ENCODE data around the gene SLC4A1AP. TPM values are rescaled to one million over a fixed set of nuclear protein-coding genes. Genes with fewer than 3 reads are reported as not detected.
A peak's percentile ranks its signal among the peaks of the same experiment; 100 is the strongest.

Gene SLC4A1AP
- total RNA-seq, 1 experiment from 2014 or later = 17.4 TPM

DNA sequence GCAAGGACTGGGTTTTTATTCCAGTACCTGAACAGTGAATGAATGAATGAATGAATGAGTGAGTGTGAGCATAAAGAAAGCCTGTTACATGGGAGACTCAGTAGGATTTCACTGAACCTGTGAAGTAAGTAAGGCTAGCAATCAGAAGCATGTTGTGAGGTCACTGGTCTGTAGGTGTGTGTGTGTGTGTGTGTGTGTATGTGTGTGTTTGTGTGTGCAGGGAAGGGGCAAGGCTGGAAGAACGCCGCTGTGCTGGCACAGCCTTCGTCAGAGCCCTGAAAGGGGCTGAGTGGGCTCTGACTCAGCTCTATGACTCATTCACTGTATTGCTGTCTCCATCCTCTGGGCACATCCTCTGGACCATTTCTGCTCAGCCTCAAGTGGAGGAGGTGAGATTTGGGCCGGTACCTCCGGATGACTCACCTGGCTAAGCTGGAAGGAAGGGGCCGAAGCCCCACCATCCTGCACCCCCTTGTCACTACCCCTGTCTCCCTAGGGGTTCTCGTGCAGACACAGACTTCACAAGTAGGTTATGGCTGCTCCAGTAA, 56.4 kb downstream of the SLC4A1AP start:
- DNase-seq (ENCODE audit: low spot score) = peak; percentile 89

DNA sequence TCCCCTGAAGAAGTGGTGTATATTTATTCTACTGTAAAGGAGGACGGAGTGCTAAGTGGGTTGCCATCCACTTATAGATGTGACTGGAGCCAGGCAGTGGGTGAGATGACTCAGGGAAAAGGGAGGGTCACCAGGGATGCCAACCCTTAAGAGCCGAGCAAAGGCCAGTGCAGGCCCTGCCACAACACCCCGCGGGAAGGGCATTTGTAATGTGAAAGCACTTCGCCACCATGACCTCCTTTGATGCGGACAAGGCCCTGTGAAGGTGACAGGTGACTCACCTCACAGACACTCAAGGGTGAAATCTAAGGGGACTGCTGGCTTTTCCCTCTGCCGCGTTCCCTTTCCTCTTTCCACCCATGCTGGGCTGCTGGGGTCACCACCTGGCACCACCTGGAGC, 57.6 kb downstream of the SLC4A1AP start:
- peak; percentile 29 for DNase-seq (ENCODE audit: low spot score)

DNA sequence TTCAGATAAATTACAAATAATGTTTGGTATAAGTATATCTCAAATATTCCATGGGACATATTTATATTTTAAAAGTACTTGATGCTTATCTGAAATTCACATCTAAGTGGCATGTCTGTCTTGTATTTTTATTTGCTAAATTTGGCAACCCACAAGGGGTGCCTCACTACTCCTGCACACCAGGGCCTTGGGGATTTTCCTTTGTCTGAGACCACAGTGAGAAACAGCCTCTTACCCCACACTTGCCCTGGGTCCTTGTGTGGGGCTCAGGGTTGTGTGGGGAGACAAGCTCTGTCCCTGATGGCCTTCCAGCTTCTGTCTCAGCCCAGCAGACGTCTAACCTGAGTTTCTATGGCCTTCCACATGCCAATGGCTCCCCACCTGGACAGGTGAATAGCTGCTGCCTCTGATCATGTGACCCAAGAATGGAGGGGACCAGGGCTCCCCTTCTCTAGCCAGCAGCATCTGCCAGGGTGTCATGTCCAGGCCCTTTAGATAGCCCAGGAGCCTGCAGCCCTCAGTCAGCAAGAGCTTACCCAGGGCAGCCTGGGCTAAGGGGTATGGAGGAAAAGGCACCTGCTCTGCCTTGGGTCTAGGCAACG, 58.3 kb downstream of the SLC4A1AP start:
- DNase-seq (ENCODE audit: low spot score) = no peak

DNA sequence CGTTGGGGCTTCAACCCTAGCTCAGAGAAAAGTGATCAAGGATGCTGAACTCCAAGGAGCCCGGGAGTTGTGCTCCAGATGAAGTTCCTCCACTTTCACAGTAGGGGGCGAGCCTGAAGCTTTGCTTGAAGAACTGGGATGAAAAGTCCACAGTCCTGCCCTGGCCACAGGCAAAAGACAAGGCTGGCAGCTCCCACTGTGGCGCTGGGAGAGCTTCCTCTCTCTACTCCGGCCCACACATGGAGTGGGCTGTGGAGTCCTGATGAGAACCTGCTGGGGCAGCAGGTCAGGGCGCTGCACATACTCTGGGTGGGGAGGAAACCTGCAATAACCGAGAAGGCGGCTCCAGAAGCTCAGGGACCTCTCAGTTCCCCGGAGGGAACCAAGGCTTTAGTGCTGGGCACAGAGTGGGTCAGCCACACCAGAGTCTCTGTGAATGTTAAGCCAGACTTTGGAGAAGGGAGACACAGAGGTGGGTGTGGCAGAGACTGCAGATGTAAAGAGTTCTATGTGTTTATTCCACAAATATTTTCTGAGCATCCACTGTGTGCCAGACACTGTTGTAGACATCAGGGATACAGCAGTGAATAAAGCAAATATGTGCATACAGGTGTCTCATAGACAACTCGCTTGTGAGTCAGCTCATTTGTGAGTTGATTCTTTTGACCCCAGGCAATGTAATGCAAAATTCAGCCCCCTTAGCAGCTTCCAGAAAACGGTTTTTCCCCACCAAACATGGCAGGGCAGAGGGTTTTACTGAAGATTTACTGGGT, 59.9 kb downstream of the SLC4A1AP start:
- peak; percentile 50 for DNase-seq (ENCODE audit: low spot score)

DNA sequence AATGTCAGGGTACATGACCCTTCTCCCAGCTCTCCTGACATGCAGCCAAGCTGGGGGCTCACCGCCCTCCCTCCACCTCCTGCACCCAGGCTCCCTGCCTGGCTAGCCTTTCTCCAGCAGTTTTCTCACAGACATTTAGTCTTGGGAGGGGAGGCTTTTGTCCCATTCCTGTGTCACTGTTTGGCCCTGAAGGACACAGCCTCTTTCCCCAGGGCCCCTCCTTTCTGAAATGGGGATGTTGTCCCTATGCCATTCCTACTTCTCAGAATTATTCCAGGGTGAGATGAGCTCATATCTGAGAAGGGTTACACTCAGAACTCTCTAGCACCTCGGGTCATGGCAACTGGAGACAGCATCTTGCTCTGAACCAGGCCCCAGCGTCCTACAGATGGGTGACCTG, 60.5 kb downstream of the SLC4A1AP start:
- DNase-seq (ENCODE audit: low spot score) = no peak

DNA sequence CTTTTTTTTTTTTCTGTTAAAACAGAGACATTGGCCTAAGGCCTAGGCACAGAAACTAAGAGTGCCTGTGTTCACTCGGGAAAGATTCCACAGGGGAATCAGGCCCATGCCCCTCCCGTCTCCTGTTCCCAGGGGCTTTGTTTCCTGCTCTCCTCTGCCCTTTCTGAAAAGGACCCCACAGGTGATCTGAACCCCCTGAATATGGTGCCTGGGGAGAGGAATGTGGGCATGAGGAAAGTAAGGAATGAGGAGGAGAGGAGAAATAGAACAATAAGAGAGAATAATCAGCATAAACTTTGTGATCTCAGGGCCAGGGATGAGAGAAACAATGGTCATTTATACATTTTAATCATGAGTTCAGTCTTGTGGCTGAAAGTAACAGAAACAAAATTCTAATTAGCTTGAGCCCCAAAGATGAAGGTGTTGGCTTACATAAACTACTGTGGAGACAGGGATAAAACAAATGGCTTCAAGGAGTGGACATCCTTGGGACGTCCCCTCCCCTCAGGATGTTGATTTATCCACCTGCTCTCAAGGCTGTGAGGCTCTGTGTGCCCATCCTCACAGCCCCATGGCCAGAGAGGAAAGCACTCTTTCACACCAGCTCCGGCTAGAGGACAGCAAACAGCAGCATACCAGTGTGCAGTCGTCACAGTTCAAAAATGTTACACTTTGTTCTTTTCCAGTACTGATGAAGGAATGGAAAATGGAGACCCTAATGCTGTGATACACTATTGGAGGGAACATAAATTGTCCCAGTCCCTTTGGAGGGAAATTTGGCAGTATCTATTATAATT, 61.4 kb downstream of the SLC4A1AP start:
- no peak for DNase-seq (ENCODE audit: low spot score)

DNA sequence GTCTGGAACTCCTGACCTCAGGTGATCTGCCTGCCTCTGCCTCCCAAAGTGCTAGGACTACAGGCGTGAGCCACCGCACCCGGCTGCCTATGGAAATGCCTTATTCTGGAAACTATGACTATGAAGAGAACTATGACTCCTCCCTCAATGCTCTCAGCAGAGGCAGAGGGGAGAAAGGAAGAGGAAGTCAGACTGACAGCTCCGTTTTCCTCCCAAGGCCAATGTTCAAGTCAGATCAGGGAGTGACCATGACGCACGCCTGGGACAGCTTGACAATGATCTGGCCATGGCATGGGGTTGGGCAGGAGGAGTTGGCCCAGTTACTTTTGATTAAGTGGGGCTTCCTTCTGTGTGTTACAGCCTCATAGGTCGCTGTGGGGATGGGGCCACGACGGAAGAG, 63.6 kb downstream of the SLC4A1AP start:
- no peak for DNase-seq (ENCODE audit: low spot score)

DNA sequence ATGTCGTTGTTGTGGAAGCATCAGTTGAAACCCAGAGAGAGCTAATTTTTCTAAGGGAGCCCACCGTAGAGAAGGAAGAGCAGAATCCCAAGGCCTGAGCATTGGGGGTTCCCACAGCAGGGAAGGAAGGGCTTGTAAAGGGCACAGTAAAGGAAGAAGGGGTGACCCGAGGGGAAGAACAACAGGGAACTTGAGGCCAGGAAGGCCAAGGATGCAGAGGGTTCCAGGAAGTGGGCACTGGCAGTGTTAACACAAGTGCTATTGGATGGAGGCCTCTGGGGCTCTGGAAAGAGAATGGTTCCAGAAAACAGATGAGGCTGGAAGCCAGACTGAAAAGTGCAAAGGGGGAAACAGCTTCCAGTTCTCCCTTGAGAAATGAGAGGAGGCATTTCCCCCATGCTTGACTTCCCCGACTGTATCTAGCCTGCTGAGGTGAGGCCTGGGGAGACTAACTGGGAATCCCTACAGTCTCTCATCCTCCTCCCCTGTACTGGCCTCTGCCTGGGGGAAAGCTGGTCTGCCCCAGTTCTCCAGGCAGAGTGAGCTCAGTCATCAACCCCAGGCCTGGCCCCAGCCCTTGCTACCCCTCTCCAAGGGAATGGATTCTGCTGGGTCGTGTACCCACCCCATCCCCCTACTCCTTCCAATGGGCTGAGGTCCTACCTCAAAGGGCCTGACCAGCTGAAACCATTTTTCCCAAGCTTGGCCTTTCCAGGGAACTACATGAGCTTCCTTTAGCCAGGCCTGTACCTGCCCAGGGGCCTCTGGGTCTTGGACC, 64.6 kb downstream of the SLC4A1AP start:
- no peak for DNase-seq (ENCODE audit: low spot score)

DNA sequence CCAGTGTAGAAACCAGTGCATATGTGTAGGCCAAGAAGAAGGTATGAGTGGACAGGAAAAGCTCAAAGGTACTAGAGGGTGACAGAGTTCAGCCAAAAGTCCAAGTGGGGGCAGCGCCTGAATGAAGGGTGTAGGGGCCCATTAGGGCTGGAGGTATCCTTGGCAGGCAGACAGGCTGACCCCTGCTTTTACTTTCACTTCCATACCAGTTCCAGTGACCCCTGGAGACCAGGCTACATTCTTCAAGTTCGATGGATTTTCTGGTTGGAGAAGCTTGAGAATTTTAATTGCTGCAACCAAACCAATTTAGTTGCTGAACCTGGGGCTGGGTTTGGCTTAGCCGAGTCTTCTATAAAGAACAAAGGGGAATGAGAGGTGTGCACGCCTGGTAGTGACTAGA, 65.5 kb downstream of the SLC4A1AP start:
- no peak for DNase-seq (ENCODE audit: low spot score)

DNA sequence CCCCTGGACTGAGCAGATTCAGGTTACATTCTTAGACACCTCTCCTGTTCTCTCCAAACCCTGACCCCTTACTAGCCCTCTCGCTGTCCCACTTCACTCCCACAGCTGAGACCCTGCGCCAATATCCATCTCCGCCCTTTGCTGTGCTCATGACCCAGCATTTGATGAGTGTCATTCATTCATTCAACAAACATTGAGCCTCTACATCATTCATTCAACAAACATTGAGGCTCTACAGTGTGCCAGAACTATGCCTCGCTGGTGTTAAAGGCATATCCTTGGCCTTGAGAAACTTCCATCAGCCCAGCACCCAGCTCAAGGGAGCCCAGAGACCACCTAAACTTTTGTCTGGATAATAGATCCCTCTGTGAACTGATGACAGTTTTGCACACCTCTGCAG, 65.9 kb downstream of the SLC4A1AP start:
- DNase-seq (ENCODE audit: low spot score) = no peak

DNA sequence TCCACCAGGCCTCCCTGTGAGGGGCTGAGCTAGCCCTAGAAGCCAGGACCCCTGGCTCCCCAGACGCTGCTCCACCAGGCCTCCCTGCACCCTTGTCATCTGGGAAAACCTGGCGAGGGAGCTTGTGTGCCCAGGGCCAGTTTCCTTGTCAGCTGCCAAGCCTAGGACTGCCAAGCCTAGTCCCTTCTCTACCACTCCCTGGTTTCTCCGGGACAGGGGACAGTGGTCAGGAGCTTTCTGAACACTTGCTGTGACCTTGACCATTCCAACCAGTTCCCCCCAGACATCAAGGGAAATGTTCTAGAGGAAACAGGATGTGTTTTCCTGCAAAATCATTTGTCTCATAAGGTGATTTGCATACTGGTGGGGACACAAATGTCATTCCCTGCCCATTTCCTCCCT, 66.6 kb downstream of the SLC4A1AP start:
- no peak for DNase-seq (ENCODE audit: low spot score)

DNA sequence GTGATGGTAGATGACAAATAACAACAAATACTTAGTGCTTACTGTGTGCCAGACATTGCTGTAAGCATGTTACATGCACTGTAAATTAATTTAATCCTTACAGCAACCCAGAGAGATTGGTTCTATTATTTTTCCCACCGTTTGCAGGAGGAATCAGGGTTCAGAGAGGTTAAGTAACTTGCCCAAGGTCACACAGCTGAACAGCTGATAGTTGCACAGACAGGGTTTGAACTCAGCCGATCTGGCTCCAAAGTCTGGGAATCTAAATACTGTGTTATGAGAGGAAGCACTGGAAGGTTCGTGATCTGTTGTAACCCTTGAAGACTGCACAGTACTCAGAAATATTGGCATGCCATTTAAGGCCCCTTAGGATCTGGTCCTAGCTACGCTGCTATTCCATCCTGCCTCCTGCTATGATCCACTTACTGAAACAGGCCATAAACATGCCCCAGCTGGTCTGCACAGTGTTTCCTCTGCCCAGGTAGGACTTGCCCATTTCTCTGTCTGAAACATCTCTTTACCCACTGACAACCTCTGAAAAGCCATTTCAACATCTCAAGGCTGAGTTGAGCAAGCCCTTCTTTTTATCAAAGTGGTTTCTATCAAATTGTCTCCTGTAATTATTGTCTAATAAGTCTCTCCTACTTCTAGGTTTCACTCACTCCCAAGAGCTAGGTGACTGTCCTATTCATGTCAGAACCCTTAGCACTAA, 67.4 kb downstream of the SLC4A1AP start:
- no peak for DNase-seq (ENCODE audit: low spot score)

DNA sequence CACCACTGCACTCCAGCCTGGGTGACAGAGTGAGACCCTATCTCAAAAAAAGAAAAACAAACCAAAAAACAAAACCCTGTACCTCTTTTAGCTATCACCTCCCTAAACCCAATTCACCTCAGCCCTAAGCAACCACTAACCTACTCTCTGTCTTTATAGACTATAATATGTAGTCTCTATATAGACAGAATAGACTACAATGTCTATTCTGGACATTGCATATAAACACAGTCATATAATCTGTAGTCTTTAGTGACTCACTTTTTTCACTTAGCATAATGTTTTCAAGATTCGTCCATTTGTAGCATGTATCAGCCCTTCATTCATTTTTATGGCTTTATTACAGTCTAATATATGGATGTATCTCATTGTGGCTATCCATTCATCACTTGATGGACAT, 70.6 kb downstream of the SLC4A1AP start:
- DNase-seq (ENCODE audit: low spot score) = no peak

DNA sequence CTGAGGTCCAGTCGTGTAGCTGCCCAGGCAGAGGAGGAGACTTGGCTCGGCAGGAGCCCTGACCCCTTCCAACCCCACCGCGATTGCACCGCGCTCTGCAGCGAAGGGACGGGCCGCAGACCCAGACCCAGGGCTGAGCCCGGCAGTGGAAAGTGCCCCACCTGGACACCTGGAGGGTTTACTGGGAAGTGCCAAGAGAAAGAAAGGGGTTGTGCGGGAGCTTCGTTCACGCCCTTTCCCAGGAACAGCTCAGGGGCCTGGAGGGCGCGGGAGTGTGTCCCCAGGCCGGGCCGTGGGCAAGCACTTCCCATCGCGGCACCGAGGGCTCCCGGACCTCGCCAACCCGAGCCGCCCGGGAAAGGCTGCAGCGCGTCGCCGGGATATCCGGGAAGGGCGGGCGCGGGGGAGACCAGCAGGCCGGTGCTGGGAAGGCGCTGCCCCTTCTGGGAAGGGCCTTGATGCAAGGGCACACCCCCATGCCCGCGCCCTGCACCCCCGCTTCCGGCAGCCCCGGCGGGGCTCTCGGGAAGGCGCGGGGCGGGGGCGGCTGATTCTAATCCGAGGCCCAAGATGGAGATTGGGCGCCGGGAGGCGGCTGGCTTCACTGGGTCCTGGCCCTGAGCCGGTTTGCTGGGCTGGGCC, 71.7 kb downstream of the SLC4A1AP start:
- no peak for DNase-seq (ENCODE audit: low spot score)

DNA sequence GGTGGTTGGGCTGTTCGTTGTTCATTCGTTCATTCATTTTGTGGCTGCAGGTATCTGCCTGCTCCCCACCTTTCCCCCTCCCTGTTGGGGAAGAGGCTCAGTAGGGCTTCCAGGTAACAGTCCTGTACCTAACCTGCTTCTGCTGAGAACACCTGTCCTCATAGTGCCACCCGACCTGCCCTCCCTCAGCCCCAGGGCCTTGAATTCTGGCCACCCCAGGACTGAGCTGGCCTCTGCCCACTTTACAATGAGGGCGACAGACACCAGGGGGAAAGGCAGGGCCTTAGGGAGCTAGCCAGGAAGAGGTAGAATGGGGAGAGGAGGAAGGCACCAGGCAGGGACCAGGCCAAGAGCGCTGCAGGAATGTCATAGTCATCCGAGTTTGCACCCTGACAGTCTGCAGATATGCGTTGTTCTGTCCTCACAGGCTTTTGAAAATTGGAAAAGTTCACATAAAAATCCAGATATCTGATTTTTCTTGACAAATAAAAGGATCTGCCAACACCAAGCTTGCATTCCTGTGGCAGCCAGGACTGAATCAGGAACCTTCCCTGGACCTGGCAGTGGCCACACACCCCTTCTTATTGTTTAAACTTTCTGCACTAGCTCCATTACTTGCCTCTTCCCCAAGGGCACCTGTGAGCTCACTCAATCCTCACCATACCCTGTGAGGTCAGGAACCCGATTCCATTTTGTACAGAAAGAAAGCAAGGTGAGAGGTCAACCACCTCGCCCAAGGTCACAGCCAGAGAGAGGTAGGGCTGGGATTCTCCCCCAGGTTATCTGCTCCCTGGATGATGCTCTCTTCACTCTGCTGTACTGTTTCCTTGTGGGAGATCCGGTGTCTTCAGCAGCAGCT, 72.6 kb downstream of the SLC4A1AP start:
- DNase-seq (ENCODE audit: low spot score) = no peak

DNA sequence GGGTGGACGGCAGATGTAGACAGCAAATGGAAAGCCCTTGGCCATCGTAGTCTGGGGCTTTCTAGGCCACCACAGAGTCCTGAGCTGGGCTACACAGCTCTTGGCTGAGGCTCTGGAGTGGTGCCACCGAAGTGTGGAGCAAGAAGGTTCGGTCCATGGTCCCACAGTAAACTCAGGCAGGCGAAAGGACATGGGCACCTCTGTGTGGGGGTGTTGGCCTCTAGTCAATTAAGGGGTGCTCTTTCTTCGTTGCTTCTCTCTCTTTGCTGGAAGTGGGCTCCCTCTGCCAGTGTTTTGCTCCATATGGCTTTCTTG, 73.2 kb downstream of the SLC4A1AP start:
- DNase-seq (ENCODE audit: low spot score) = no peak

DNA sequence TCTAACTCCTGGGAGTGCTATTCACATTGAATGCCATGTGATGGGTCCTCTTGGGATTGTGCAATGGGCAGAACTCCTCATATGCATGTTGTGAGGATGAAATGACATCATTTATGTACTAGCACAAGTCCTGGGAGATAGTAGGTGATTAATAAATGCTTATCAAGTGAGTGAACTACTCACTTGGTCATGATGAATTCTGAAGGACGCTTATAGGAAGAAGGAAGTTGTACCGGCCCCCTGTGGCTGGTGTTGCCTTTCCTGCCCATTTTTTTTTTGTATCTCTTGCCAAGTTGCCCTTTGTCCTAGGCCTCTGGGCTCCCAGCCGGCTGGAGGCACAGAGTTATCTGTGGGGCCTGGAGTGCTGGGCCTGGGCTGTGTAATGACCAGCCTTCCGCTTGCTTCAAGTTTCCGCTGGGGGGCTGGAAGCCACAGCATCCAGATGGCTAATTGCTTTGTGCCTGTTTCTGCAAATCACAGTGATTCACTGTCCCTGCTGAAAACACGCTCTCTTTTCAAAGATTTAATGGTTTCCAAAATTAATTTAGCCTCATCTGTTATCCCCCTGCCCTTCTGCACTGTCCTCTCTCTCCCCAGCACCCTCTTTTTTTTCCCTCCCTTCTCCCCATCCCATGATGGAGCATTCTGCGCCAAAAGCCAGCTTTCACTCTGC, 74.1 kb downstream of the SLC4A1AP start:
- DNase-seq (ENCODE audit: low spot score) = peak; percentile 10

DNA sequence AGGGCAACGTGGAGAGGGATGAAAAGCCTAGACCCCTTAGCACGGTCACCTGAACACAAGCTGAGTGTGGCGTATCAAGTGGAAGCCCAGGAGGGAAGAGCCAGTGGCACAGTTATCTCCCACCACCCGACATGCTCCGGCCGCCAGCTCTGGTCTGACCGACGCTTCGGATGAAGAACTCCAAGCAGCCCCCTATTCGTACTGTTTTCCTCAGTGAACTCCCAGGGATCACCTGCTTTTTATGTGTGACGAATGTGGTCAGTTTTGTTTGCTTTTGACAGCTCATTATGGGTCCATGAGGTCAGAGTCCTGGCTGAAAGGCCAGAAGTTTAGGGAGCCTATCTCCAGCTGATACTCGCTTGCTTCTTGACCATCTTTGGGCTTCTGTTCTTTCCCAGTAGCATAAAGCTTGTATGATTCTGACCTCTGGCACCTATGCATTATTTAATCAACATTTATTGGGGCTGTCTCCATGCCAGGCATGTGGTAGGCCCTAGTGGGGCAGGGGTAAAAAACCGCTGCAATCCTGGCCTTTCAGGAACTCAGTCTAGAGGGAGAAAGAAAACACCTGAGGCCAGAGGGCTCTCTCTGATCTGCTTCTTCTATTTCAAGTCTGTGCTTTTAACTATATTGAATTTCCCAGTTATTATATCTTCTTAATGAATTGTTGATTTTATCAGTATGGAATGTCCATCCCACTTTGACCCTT, 74.8 kb downstream of the SLC4A1AP start:
- no peak for DNase-seq (ENCODE audit: low spot score)

DNA sequence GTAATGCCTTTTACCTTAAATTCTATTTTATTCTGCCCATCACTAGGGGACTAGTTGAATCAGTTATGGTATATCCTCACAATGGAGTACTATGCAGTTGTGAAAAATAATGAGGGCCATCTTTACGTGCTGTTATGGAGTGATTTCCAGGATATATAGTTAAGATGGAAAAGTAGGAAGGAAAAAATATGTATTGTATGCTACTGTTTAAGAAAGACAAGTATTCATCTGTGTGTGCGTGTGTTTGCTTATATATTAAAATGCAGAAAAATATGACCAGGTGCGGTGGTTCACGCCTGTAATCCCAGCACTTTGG, 75.3 kb downstream of the SLC4A1AP start:
- no peak for DNase-seq (ENCODE audit: low spot score)
